GM19372 (cell line): Measurements from ENCODE around the gene LOXL4.

ENCODE experiments used
- ATAC-seq: cut with Tn5 transposase; IDR thresholded peaks from one replicate; pipeline ENCODE4 v1.9.1; 2021; ENCODE audit warnings: mild to moderate bottlenecking, low read depth, moderate library complexity; ENCODE audit not compliant: unreplicated experiment

Gene LOXL4

DNA sequence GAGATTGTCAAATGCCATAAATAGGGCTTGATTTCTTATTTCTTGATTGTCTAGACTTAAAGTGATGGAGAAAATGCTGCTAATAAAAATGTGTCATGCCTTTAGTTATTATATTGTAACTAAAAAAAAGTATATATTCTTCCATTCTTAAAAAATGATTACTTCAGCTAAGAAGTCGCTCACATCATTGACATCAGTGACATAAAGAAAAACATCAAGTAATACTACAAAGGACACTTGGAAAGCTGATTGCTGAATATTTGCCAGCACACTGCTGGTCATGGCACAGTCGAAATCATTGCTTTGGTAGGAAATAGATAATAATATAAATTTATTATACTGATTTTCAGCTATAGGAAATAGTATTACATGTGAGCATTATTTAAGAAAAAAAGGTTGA, 62.6 kb downstream of the LOXL4 start:
- ATAC-seq: no peak

DNA sequence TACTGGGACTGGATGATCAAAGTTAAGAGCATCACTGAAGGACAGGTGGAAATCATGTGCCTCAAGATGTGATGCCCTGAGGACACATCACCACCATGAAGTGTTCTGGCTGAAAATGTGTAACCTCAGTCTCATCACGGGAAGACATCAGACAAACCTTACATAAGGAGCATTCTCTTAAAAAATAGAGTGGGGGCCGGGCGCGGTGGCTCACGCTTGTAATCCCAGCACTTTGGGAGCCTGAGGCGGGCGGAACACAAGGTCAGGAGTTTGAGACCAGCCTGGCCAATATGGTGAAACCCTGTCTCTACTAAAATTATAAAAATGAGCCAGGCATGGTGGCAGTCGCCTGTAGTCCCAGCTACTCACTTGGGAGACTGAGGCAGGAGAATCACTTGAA, 65.6 kb downstream of the LOXL4 start:
- no peak for ATAC-seq

DNA sequence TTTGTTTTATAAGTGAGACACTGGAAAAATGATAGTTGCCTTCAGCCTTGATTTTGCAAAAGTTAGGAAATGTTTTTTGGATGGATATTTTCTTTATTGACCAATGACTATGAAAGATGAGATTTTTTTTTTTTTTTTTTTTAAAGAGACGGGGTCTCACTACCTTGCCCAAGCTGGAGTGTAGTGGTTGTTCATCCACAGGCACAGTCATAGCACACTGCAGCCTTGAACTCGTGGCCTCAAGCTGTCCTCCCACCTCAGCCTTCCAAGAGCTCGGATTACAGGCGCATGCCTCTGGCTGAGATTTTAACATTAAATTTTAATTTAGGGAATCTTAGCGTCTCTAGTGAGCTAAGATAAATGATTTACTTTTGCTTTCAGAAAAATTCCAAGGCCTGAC, 66.2 kb downstream of the LOXL4 start:
- ATAC-seq: no peak
